ENCODE results near the gene NDOR1.

The NDOR1 gene

GRCh38 chr9:137235424-137236237, 30.1 kb downstream of the NDOR1 start:
- Histone ChIP-seq H3K27ac (ENCODE audit: low read depth, low read length) (peak overlapping the region; percentile 3; the same call in 1 of the 2 replicates), H3K4me2 (ENCODE audit: low read length) (peak overlapping the region; percentile 66), H3K4me3 (ENCODE audit: low read length) (peak overlapping the region; percentile 59), H3K9me3 (ENCODE audit: control insufficient read depth, insufficient read depth, low read length) (no peaks in the 10 kb centered on the region), H4K20me1 (ENCODE audit: control insufficient read depth, insufficient read depth, low read depth, low read length) (no peaks in the 10 kb centered on the region), H3K27me3 (ENCODE audit: control insufficient read depth, low read length) (no peaks in the 10 kb centered on the region), H3K4me1 (ENCODE audit: control insufficient read depth, low read length) (peaks cover 52% of the 10 kb centered on the region), H3F3A (ENCODE audit: control insufficient read depth, insufficient read depth) (no peaks in the 10 kb centered on the region), H3K36me3 (ENCODE audit: control insufficient read depth, low read length) (peaks cover 3% of the 10 kb centered on the region), H3K9me2 (replicated peaks; ENCODE audit: control insufficient read depth, low read length) (no peaks in the 10 kb centered on the region), H3K79me2 (ENCODE audit: control insufficient read depth, low read length) (peaks cover 33% of the 10 kb centered on the region)
- TF ChIP-seq EZH2phosphoT487 (IDR thresholded peaks at IDR 0.05; ENCODE audit: borderline replicate concordance, low read length) = no peak
- TF ChIP-seq CTCF (IDR thresholded peaks at IDR 0.05; ENCODE audit: low read depth, low read length, poor library complexity, severe bottlenecking) = peak; percentile 34

- peak overlapping the region; percentile 59 for H3K4me3 ChIP-seq (ENCODE audit: low read length)
- no peaks in the 10 kb centered on the region for H3K9me3 ChIP-seq (ENCODE audit: control insufficient read depth, insufficient read depth, low read length)
- no peaks in the 10 kb centered on the region for H4K20me1 ChIP-seq (ENCODE audit: control insufficient read depth, insufficient read depth, low read depth, low read length)
- H3K27ac ChIP-seq (ENCODE audit: low read depth, low read length) = peak overlapping the region; percentile 24; the same call in 1 of the 2 replicates
- no peaks in the 10 kb centered on the region for H3K27me3 ChIP-seq (ENCODE audit: control insufficient read depth, low read length)
- peaks cover 52% of the 10 kb centered on the region for H3K4me1 ChIP-seq (ENCODE audit: control insufficient read depth, low read length)
- no peaks in the 10 kb centered on the region for H3K9me2 ChIP-seq (replicated peaks; ENCODE audit: control insufficient read depth, low read length)
- peaks cover 35% of the 10 kb centered on the region for H3K79me2 ChIP-seq (ENCODE audit: control insufficient read depth, low read length)
- no peak for TF ChIP-seq EZH2phosphoT487 (IDR thresholded peaks at IDR 0.05; ENCODE audit: borderline replicate concordance, low read length)
- TF ChIP-seq CTCF (IDR thresholded peaks at IDR 0.05; ENCODE audit: low read depth, low read length, poor library complexity, severe bottlenecking) = peak; percentile 100
- H3F3A ChIP-seq (ENCODE audit: control insufficient read depth, insufficient read depth) = no peaks in the 10 kb centered on the region
- peaks cover 3% of the 10 kb centered on the region for H3K36me3 ChIP-seq (ENCODE audit: control insufficient read depth, low read length)
- peak overlapping the region; percentile 66 for H3K4me2 ChIP-seq (ENCODE audit: low read length)
These were observed 30.9 kb downstream of the NDOR1 start for GRCh38 chr9:137236238-137236935.

GRCh38 chr9:137236936-137237421, 31.5 kb downstream of the NDOR1 start:
- Histone ChIP-seq H3K4me2 (ENCODE audit: low read length) (peak overlapping the region; percentile 66), H3K27ac (ENCODE audit: low read depth, low read length) (peak overlapping the region; percentile 24; the same call in 1 of the 2 replicates), H3F3A (ENCODE audit: control insufficient read depth, insufficient read depth) (peaks cover 2% of the 10 kb centered on the region), H3K9me2 (replicated peaks; ENCODE audit: control insufficient read depth, low read length) (no peaks in the 10 kb centered on the region), H4K20me1 (ENCODE audit: control insufficient read depth, insufficient read depth, low read depth, low read length) (peaks cover 4% of the 10 kb centered on the region), H3K4me3 (ENCODE audit: low read length) (peak overlapping the region; percentile 59), H3K27me3 (ENCODE audit: control insufficient read depth, low read length) (no peaks in the 10 kb centered on the region), H3K9me3 (ENCODE audit: control insufficient read depth, insufficient read depth, low read length) (no peaks in the 10 kb centered on the region), H3K79me2 (ENCODE audit: control insufficient read depth, low read length) (peaks cover 41% of the 10 kb centered on the region), H3K36me3 (ENCODE audit: control insufficient read depth, low read length) (peaks cover 8% of the 10 kb centered on the region), H3K4me1 (ENCODE audit: control insufficient read depth, low read length) (peaks cover 53% of the 10 kb centered on the region)
- TF ChIP-seq CTCF (IDR thresholded peaks at IDR 0.05; ENCODE audit: low read depth, low read length, poor library complexity, severe bottlenecking) = no peak
- no peak for TF ChIP-seq EZH2phosphoT487 (IDR thresholded peaks at IDR 0.05; ENCODE audit: borderline replicate concordance, low read length)
